GM03348 (cell line): ENCODE results near the gene PICALM.
"Not testable (repeated sequence)": the region's sequence is repeated elsewhere in the genome, so short reads cannot be mapped to it uniquely, and the experiment has no call there.

Experiments
- DNase-seq: peaks from one replicate; pipeline ENCODE4 v3.0.0; 2012; ENCODE audit warnings: low spot score

Gene PICALM

DNA sequence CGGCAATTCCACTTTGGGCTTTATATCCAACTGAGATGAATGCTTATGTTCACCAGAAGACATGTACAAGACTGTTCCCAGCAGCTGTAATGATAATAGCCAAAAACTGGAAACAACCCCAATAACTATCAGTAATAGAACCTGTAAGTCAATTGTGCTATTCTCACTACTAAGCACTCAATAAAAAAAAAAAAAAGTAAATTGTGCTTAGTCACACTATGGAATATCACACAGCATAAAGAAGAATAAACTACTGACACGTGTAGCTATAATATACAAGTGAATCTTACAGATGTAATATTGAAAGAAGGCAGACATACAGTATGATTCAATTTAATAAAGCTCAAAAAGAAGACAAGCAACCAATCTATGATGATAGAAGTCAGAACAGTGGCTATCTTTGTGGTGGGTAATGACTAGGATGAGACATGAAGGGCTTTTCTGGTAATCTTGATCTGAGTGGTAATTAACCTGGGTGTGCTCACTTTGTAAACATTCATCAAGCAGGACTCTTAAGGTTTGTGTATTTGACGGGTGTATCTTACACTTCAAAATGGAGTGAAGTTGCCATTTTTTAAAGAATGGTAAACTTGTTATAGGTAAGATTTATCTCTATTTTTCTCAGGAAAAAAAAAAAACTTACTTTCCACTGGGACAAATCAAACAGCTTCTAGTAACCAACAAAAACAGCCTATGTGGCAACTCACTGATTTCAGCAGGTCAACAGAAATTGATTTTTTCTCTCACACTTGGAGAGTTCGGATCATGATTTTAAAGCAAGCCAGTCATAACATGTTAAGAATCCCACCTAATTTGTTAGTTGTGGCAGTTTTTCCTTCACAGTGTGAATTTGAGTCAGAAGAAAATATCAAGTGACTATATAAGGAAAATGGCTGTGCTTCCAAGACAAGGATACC is 129.5 kb downstream of the PICALM start:
- DNase-seq, result no peak

- no peak for DNase-seq
Observed at GRCh38 chr11:85937835-85938234, 131.0 kb downstream of the PICALM start.

DNA sequence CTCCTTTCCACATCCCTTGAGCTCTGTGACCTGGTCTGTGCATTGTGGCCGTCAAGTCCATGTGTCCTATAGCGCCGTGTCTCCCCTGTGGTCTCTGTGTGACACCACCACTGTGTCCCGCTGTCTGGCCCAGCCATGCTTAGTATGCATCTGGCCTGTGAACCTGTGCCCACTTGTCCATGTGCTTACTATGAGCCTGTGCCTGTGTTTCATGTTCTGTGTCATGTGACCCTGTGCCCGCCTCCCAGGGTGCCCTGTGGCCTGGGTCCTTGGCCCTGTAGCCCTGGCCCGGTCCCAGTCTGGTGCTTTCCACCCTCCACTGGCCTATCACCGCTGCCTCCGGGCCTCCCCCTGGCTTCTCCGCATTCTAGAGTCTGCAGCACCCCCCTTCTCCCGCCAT is 133.1 kb downstream of the PICALM start:
- DNase-seq, result no peak

- no peak for DNase-seq
Observed at GRCh38 chr11:85934596-85935169, 134.2 kb downstream of the PICALM start.

DNA sequence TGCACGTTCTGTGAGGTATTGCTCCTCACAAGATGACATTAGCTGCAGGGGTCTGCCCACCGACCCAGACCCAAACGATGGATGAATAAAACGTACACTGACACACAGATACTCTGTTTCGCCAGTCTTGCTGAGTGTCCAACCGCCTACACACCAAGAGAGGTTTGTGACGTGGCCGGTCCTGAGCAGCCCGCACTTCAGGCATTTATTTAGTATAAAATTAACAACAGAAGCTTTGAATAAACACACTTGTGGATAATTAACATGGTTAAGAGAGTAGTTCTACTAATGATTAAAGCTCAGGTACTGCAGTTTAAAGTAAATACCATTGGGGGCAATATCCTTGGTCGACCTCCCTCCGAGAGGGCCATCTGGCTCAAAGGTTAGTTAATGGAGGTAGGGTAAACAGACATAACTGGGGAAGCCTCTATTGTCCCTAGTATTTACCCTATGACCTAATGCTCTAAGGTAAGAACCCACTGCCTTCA is 138.0 kb downstream of the PICALM start:
- no peak for DNase-seq

DNA sequence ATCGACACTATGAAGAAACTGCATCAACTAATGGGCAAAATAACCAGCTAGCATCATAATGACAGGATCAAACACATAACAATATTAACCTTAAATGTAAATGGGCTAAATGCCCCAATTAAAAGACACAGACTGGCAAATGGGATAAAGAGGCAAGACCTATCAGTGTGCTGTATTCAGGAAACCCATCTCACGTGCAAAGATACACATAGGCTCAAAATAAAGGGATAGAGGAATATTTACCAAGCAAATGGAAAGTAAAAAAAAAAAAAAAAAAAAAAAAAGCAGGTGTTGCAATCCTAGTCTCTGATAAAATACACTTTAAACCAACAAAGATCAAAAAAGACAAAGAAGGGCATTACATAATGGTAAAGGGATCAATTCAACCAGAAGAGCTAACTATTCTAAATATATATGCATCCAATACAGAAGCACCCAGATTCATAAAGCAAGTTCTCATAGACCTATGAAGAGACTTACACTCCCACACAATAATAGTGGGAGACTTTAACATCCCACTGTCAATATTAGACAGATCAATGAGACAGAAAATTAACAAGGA is 142.2 kb downstream of the PICALM start:
- DNase-seq, result not testable (repeated sequence)

- no peak for DNase-seq
Observed at GRCh38 chr11:85923455-85923854, 145.4 kb downstream of the PICALM start.

DNA sequence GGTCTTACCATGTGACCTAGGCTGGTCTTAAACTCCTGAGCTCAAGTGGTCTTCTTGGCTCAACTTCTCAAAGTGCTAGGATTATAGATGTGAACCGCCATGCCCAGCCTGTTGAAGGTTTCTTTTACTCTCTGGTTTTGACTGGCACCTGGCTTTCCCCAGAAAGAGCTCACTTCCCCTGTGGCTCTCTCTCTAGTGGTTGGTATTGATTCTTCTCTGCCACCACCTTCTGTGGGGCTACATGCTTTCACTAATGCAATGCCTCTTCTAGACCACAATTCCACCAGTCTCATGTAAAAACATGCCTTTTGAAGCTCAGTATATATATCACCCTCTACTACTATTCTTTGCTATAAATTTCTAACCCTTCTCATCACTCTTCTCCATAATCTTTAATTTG is 146.5 kb downstream of the PICALM start:
- no peak for DNase-seq

- DNase-seq, result no peak
Observed at GRCh38 chr11:85918910-85919794, 149.7 kb downstream of the PICALM start.

GRCh38 chr11:85914425-85914824 is 154.5 kb downstream of the PICALM start:
- DNase-seq, result no peak

GRCh38 chr11:85913513-85913912 is 155.4 kb downstream of the PICALM start:
- no peak for DNase-seq

- DNase-seq, result no peak
Observed at GRCh38 chr11:85912414-85912813, 156.5 kb downstream of the PICALM start.
